ENCODE results near the gene ABHD1. TPM values are rescaled to one million over a fixed set of nuclear protein-coding genes. Genes with fewer than 3 reads are reported as not detected.

Gene ABHD1
- total RNA-seq, 3 donors from 2014 or later = 0.29 to 0.80 TPM; not detected in 1

DNA sequence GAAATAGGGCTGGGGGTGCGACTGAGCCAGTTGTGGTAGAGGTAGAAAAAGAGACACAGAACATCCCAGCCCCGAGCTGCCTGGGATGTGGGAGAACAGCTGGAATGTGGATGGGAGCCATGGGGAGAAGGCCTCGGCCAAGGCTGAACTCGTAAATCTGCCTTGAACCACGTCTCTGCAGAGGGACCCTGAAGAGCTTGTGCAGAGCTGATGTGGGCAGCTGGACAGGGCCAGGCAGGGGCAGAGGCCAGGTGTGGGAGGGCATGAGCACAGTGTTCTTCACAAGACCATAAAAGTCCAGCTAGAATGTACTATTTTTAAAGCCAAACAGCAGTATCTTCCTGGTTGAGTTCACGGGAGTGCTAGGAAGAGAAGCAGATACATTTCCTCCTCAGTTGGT is 30.9 kb downstream of the ABHD1 start:
- intact Hi-C loops (cut with DNase I; ENCODE audit: low total_unique reads) = no loop called here
- no peak for TF ChIP-seq POLR2AphosphoS5 (IDR thresholded peaks at IDR 0.05)
- TF ChIP-seq, protein P1, sequence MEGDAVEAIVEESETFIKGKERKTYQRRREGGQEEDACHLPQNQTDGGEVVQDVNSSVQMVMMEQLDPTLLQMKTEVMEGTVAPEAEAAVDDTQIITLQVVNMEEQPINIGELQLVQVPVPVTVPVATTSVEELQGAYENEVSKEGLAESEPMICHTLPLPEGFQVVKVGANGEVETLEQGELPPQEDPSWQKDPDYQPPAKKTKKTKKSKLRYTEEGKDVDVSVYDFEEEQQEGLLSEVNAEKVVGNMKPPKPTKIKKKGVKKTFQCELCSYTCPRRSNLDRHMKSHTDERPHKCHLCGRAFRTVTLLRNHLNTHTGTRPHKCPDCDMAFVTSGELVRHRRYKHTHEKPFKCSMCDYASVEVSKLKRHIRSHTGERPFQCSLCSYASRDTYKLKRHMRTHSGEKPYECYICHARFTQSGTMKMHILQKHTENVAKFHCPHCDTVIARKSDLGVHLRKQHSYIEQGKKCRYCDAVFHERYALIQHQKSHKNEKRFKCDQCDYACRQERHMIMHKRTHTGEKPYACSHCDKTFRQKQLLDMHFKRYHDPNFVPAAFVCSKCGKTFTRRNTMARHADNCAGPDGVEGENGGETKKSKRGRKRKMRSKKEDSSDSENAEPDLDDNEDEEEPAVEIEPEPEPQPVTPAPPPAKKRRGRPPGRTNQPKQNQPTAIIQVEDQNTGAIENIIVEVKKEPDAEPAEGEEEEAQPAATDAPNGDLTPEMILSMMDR (IDR thresholded peaks at IDR 0.05) = no peak
- no peak for TF ChIP-seq POLR2A (IDR thresholded peaks at IDR 0.05)
- Histone ChIP-seq H3K27ac (no peak overlapping the region), H3K36me3 (no peaks in the 10 kb centered on the region), H3K4me1 (no peaks in the 10 kb centered on the region), H3K27me3 (no peaks in the 10 kb centered on the region), H3K9me3 (no peaks in the 10 kb centered on the region), H3K4me3 (no peak overlapping the region)
- DNase-seq (ENCODE audit: low spot score in 2 of 2) = no peak

DNA sequence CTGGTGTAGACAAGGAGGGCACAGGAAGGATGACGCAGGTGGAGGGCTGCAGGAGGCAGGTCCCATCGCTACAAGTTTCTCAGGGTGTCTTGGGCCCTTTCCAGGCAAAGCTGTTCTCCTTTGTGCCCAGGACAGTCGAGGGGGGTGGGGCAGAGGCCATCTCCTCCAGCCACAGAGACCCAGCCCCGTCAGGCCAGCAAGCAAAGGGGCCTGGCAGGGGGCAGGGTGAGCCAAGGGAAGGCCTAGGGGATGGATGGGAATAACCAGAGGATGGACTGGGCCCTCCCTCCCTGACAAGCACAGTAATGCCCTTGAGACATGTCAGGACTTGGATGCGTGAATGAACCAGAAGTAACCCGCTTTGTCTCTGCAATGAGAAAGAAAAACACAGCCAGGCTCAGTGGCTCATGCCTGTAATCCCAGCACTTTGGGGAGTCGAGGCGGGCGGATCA is 31.5 kb downstream of the ABHD1 start:
- H3K27ac ChIP-seq = no peak overlapping the region

DNA sequence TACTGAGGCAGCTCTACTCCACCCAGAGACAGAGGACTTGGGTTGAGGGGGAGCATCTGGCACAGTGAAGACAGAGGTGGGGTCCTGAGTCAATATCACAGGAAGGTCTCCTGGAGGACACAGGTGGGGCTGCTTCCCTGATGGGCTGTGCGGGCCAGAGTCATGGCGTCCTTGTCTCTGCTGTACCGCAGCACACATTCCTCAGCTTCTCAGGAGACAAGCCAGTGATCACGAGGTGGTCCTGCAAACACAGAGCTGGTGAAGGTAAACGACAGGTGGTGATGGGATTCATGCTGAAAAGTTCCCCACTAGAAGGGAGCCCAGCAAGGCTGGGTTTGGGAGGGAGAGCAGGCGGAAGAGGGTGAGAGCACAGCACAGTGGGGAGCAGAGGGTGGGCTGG is 34.9 kb downstream of the ABHD1 start:
- no peaks in the 10 kb centered on the region for H3K36me3 ChIP-seq
- no peaks in the 10 kb centered on the region for H3K27me3 ChIP-seq
- H3K27ac ChIP-seq = no peak overlapping the region
- DNase-seq (ENCODE audit: low spot score in 2 of 2) = no peak
- TF ChIP-seq, protein P1 (IDR thresholded peaks at IDR 0.05) = no peak
- TF ChIP-seq POLR2AphosphoS5 (IDR thresholded peaks at IDR 0.05) = no peak
- no peak for TF ChIP-seq POLR2A (IDR thresholded peaks at IDR 0.05)
- no peak overlapping the region for H3K4me3 ChIP-seq
- no peaks in the 10 kb centered on the region for H3K4me1 ChIP-seq
- H3K9me3 ChIP-seq = no peaks in the 10 kb centered on the region
- intact Hi-C loops (cut with DNase I; ENCODE audit: low total_unique reads) = no loop called here

More for the DNA sequence above, 31.5 kb downstream of the ABHD1 start:
- intact Hi-C loops (cut with DNase I; ENCODE audit: low total_unique reads) = no loop called here
- no peak for DNase-seq (ENCODE audit: low spot score in 2 of 2)
- no peak overlapping the region for H3K4me3 ChIP-seq
- H3K4me1 ChIP-seq = no peaks in the 10 kb centered on the region
- H3K9me3 ChIP-seq = no peaks in the 10 kb centered on the region
- H3K36me3 ChIP-seq = no peaks in the 10 kb centered on the region
- TF ChIP-seq, protein P1 (IDR thresholded peaks at IDR 0.05) = no peak
- TF ChIP-seq POLR2A (IDR thresholded peaks at IDR 0.05) (no peak), POLR2AphosphoS5 (IDR thresholded peaks at IDR 0.05) (no peak)
- H3K27me3 ChIP-seq = no peaks in the 10 kb centered on the region

DNA sequence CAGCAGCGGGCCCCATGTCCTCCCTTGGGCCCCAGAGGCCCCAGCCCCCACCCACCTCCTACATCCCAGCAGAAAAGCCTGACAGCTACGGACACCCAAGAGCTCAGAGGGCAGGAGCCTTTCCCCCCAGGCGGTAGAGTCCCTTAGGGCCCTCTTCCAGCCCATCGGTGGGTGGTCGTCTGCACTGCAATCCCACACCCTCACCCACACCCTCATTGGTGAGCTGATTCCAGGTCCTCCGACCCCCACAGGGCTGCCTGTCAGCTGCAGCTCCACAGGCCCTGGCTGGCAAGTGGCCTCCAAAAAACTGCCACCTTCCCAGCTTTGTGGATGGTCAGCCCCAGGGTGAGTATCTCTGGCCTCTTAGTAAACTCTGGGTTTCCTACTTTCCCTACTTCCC is 35.7 kb downstream of the ABHD1 start:
- TF ChIP-seq, protein P1 (IDR thresholded peaks at IDR 0.05) = no peak
- TF ChIP-seq POLR2AphosphoS5 (IDR thresholded peaks at IDR 0.05) (no peak), POLR2A (IDR thresholded peaks at IDR 0.05) (no peak)
- intact Hi-C loops (cut with DNase I; ENCODE audit: low total_unique reads) = no loop called here
- Histone ChIP-seq H3K4me1 (no peaks in the 10 kb centered on the region), H3K9me3 (no peaks in the 10 kb centered on the region), H3K27me3 (no peaks in the 10 kb centered on the region), H3K36me3 (no peaks in the 10 kb centered on the region), H3K27ac (no peak overlapping the region), H3K4me3 (no peak overlapping the region)
- no peak for DNase-seq (ENCODE audit: low spot score in 2 of 2)

DNA sequence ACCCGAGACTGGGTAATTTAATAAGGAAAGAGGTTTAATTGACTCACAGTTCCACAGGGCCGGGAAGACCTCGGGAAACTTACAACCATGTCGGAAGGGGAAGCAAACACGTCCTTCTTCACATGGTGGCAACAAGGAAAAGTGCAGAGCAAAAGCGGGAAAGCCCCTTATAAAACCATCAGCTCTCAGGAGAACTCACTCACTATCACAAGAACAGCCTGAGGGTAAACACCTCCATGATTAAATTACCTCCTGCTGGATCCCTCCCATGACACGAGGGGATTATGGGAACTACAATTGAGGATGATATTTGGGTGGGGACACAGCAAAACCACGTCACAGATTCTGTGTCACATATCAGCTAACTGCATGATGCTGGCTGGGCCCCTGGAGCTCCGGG is 36.6 kb downstream of the ABHD1 start:
- H3K4me3 ChIP-seq = no peak overlapping the region
- H3K27ac ChIP-seq = no peak overlapping the region
- intact Hi-C loops (cut with DNase I; ENCODE audit: low total_unique reads) = no loop called here

More for the DNA sequence above, 36.6 kb downstream of the ABHD1 start:
- no peaks in the 10 kb centered on the region for H3K9me3 ChIP-seq
- DNase-seq (ENCODE audit: low spot score in 2 of 2) = no peak
- TF ChIP-seq POLR2A (IDR thresholded peaks at IDR 0.05) = no peak
- TF ChIP-seq, protein P1 (IDR thresholded peaks at IDR 0.05) = no peak
- TF ChIP-seq POLR2AphosphoS5 (IDR thresholded peaks at IDR 0.05) = no peak
- no peaks in the 10 kb centered on the region for H3K36me3 ChIP-seq
- no peaks in the 10 kb centered on the region for H3K4me1 ChIP-seq
- no peaks in the 10 kb centered on the region for H3K27me3 ChIP-seq

Measured in breast epithelium (tissue), 4 donors.